ENCODE results near the gene MATCAP1. TPM values are rescaled to one million over a fixed set of nuclear protein-coding genes. Genes with fewer than 3 reads are reported as not detected.

The MATCAP1 gene
- total and polyA plus RNA-seq, 2 donors, result 5.2 to 24.6 TPM

- Histone ChIP-seq H3K27ac (ENCODE audit: low read depth in 1 of 2, low read length in 1 of 2) (no peak overlapping the region), H3K9me3 (ENCODE audit: control insufficient read depth in 2 of 2, insufficient read depth in 1 of 2, low read length in 1 of 2) (no peaks in the 10 kb centered on the region), H3K36me3 (ENCODE audit: control insufficient read depth in 2 of 2, insufficient read depth in 2 of 2, low read length in 1 of 2) (peaks cover 49 to 54% of the 10 kb centered on the region in 2 donors), H3K4me1 (ENCODE audit: control insufficient read depth in 2 of 2, insufficient read depth in 2 of 2, low read length in 2 of 2) (peaks cover 19 to 21% of the 10 kb centered on the region in 2 donors), H3K4me3 (ENCODE audit: low read length in 2 of 2) (no peak overlapping the region), H3K27me3 (ENCODE audit: control insufficient read depth in 2 of 2, insufficient read depth in 1 of 2, low read length in 1 of 2) (peaks cover 0 to 7% of the 10 kb centered on the region in 2 donors)
- DNase-seq (ENCODE audit: low read depth in 6 of 9, low spot score in 9 of 9), result no peak
- WGBS, result 96% methylated on average over 6 of the region's 6 CpGs
Measured at GRCh38 chr16:67194260-67194659, 10.5 kb upstream of the MATCAP1 start.

- peaks cover 19 to 21% of the 10 kb centered on the region in 2 donors for H3K4me1 ChIP-seq (ENCODE audit: control insufficient read depth in 2 of 2, insufficient read depth in 2 of 2, low read length in 2 of 2)
- H3K27me3 ChIP-seq (ENCODE audit: control insufficient read depth in 2 of 2, insufficient read depth in 1 of 2, low read length in 1 of 2), result peaks cover 0 to 9% of the 10 kb centered on the region in 2 donors
- peaks cover 43 to 52% of the 10 kb centered on the region in 2 donors for H3K36me3 ChIP-seq (ENCODE audit: control insufficient read depth in 2 of 2, insufficient read depth in 2 of 2, low read length in 1 of 2)
- no peak for DNase-seq (ENCODE audit: low read depth in 6 of 9, low spot score in 9 of 9)
- no peaks in the 10 kb centered on the region for H3K9me3 ChIP-seq (ENCODE audit: control insufficient read depth in 2 of 2, insufficient read depth in 1 of 2, low read length in 1 of 2)
- H3K4me3 ChIP-seq (ENCODE audit: low read length in 2 of 2), result no peak overlapping the region
- no peak overlapping the region for H3K27ac ChIP-seq (ENCODE audit: low read depth in 1 of 2, low read length in 1 of 2)
Measured at GRCh38 chr16:67193536-67193935, 9.8 kb upstream of the MATCAP1 start.

- no peak for DNase-seq (ENCODE audit: low read depth in 6 of 9, low spot score in 9 of 9)
- Histone ChIP-seq H3K9me3 (ENCODE audit: control insufficient read depth in 2 of 2, insufficient read depth in 1 of 2, low read length in 1 of 2) (no peaks in the 10 kb centered on the region), H3K4me3 (ENCODE audit: low read length in 2 of 2) (peak overlapping the region; percentile 89 to 97), H3K4me1 (ENCODE audit: control insufficient read depth in 2 of 2, insufficient read depth in 2 of 2, low read length in 2 of 2) (peaks cover 19 to 21% of the 10 kb centered on the region in 2 donors), H3K27ac (ENCODE audit: low read depth in 1 of 2, low read length in 1 of 2) (no peak overlapping the region), H3K27me3 (ENCODE audit: control insufficient read depth in 2 of 2, insufficient read depth in 1 of 2, low read length in 1 of 2) (peaks cover 0 to 10% of the 10 kb centered on the region in 2 donors), H3K36me3 (ENCODE audit: control insufficient read depth in 2 of 2, insufficient read depth in 2 of 2, low read length in 1 of 2) (peaks cover 36 to 46% of the 10 kb centered on the region in 2 donors)
- WGBS, result 50% methylated on average over 17 of the region's 17 CpGs
Measured at GRCh38 chr16:67192781-67193361, 9.1 kb upstream of the MATCAP1 start.

GRCh38 chr16:67191995-67192681, 8.4 kb upstream of the MATCAP1 start, which contains the start of gene E2F4:
TSS of gene E2F4 (plus strand) at chr16:67192155. CDS start at chr16:67192228, 73 bp downstream.
- H3K36me3 ChIP-seq (ENCODE audit: control insufficient read depth in 2 of 2, insufficient read depth in 2 of 2, low read length in 1 of 2), result peaks cover 29 to 39% of the 10 kb centered on the region in 2 donors
- WGBS, result under 1% methylated on average over 54 of the region's 54 CpGs
- H3K27ac ChIP-seq (ENCODE audit: low read depth in 1 of 2, low read length in 1 of 2), result peak within 1 kb of the TSS; percentile 43 to 64
- peaks cover 19 to 21% of the 10 kb centered on the region in 2 donors for H3K4me1 ChIP-seq (ENCODE audit: control insufficient read depth in 2 of 2, insufficient read depth in 2 of 2, low read length in 2 of 2)
- H3K27me3 ChIP-seq (ENCODE audit: control insufficient read depth in 2 of 2, insufficient read depth in 1 of 2, low read length in 1 of 2), result peaks cover 0 to 16% of the 10 kb centered on the region in 2 donors
- H3K9me3 ChIP-seq (ENCODE audit: control insufficient read depth in 2 of 2, insufficient read depth in 1 of 2, low read length in 1 of 2), result no peaks in the 10 kb centered on the region
- DNase-seq (ENCODE audit: low read depth in 6 of 9, low spot score in 9 of 9), result peak; percentile 70 to 93 (median 81)
- H3K4me3 ChIP-seq (ENCODE audit: low read length in 2 of 2), result peak within 1 kb of the TSS; percentile 89 to 97

GRCh38 chr16:67191411-67191994, 7.7 kb upstream of the MATCAP1 start:
- peaks cover 19 to 21% of the 10 kb centered on the region in 2 donors for H3K4me1 ChIP-seq (ENCODE audit: control insufficient read depth in 2 of 2, insufficient read depth in 2 of 2, low read length in 2 of 2)
- peaks cover 23 to 33% of the 10 kb centered on the region in 2 donors for H3K36me3 ChIP-seq (ENCODE audit: control insufficient read depth in 2 of 2, insufficient read depth in 2 of 2, low read length in 1 of 2)
- H3K27ac ChIP-seq (ENCODE audit: low read depth in 1 of 2, low read length in 1 of 2), result no peak overlapping the region
- 40% methylated on average over 9 of the region's 9 CpGs for WGBS
- no peak for DNase-seq (ENCODE audit: low read depth in 6 of 9, low spot score in 9 of 9)
- peaks cover 0 to 22% of the 10 kb centered on the region in 2 donors for H3K27me3 ChIP-seq (ENCODE audit: control insufficient read depth in 2 of 2, insufficient read depth in 1 of 2, low read length in 1 of 2)
- peak overlapping the region; percentile 89 to 97 for H3K4me3 ChIP-seq (ENCODE audit: low read length in 2 of 2)
- no peaks in the 10 kb centered on the region for H3K9me3 ChIP-seq (ENCODE audit: control insufficient read depth in 2 of 2, insufficient read depth in 1 of 2, low read length in 1 of 2)

- Histone ChIP-seq H3K4me3 (ENCODE audit: low read length in 2 of 2) (no peak overlapping the region), H3K27ac (ENCODE audit: low read depth in 1 of 2, low read length in 1 of 2) (no peak overlapping the region), H3K27me3 (ENCODE audit: control insufficient read depth in 2 of 2, insufficient read depth in 1 of 2, low read length in 1 of 2) (peaks cover 6 to 30% of the 10 kb centered on the region in 2 donors), H3K36me3 (ENCODE audit: control insufficient read depth in 2 of 2, insufficient read depth in 2 of 2, low read length in 1 of 2) (peaks cover 16 to 25% of the 10 kb centered on the region in 2 donors), H3K4me1 (ENCODE audit: control insufficient read depth in 2 of 2, insufficient read depth in 2 of 2, low read length in 2 of 2) (peaks cover 19 to 21% of the 10 kb centered on the region in 2 donors), H3K9me3 (ENCODE audit: control insufficient read depth in 2 of 2, insufficient read depth in 1 of 2, low read length in 1 of 2) (no peaks in the 10 kb centered on the region)
- 96% methylated on average over 13 of the region's 13 CpGs for WGBS
- no peak for DNase-seq (ENCODE audit: low read depth in 6 of 9, low spot score in 9 of 9)
Measured at GRCh38 chr16:67190448-67191399, 7.0 kb upstream of the MATCAP1 start.

- H3K4me1 ChIP-seq (ENCODE audit: control insufficient read depth in 2 of 2, insufficient read depth in 2 of 2, low read length in 2 of 2), result peaks cover 21 to 27% of the 10 kb centered on the region in 2 donors
- DNase-seq (ENCODE audit: low read depth in 6 of 9, low spot score in 9 of 9), result no peak
- H3K9me3 ChIP-seq (ENCODE audit: control insufficient read depth in 2 of 2, insufficient read depth in 1 of 2, low read length in 1 of 2), result no peaks in the 10 kb centered on the region
- H3K4me3 ChIP-seq (ENCODE audit: low read length in 2 of 2), result no peak within 1 kb of the TSS
- peaks cover 12 to 37% of the 10 kb centered on the region in 2 donors for H3K27me3 ChIP-seq (ENCODE audit: control insufficient read depth in 2 of 2, insufficient read depth in 1 of 2, low read length in 1 of 2)
- peaks cover 10 to 18% of the 10 kb centered on the region in 2 donors for H3K36me3 ChIP-seq (ENCODE audit: control insufficient read depth in 2 of 2, insufficient read depth in 2 of 2, low read length in 1 of 2)
- 72% methylated on average over 6 of the region's 6 CpGs for WGBS
- H3K27ac ChIP-seq (ENCODE audit: low read depth in 1 of 2, low read length in 1 of 2), result no peak within 1 kb of the TSS
Measured at GRCh38 chr16:67190041-67190440, 6.3 kb upstream of the MATCAP1 start, which contains the start of gene EXOC3L1. TSS of gene EXOC3L1 (minus strand) at chr16:67190136. CDS start at chr16:67189676, 460 bp downstream.

GRCh38 chr16:67188798-67189197, 5.0 kb upstream of the MATCAP1 start:
- H3K4me1 ChIP-seq (ENCODE audit: control insufficient read depth in 2 of 2, insufficient read depth in 2 of 2, low read length in 2 of 2), result peaks cover 27 to 35% of the 10 kb centered on the region in 2 donors
- no peak overlapping the region for H3K27ac ChIP-seq (ENCODE audit: low read depth in 1 of 2, low read length in 1 of 2)
- peaks cover 0 to 6% of the 10 kb centered on the region in 2 donors for H3K36me3 ChIP-seq (ENCODE audit: control insufficient read depth in 2 of 2, insufficient read depth in 2 of 2, low read length in 1 of 2)
- DNase-seq (ENCODE audit: low read depth in 6 of 9, low spot score in 9 of 9), result no peak
- H3K9me3 ChIP-seq (ENCODE audit: control insufficient read depth in 2 of 2, insufficient read depth in 1 of 2, low read length in 1 of 2), result peaks cover 0 to 3% of the 10 kb centered on the region in 2 donors
- peaks cover 18 to 49% of the 10 kb centered on the region in 2 donors for H3K27me3 ChIP-seq (ENCODE audit: control insufficient read depth in 2 of 2, insufficient read depth in 1 of 2, low read length in 1 of 2)
- WGBS, result 96% methylated on average over 15 of the region's 15 CpGs
- H3K4me3 ChIP-seq (ENCODE audit: low read length in 2 of 2), result no peak overlapping the region
